Gastroesophageal sphincter (tissue), 4 donors: ENCODE results near the gene ITPKB. TPM values are rescaled to one million over a fixed set of nuclear protein-coding genes. Genes with fewer than 3 reads are reported as not detected.

Experiments used
- ATAC-seq: fragments of 150-250 bp; one replicate; pipeline ENCODE4 v1.9.1; 2016; ENCODE audit warnings: mild to moderate bottlenecking, moderate library complexity
- H3K27ac ChIP-seq, 4 donors: fragments of 200-600 bp; sonication (generic) in 3 of 4; 1 replicate in 3 of 4; 2 replicates in 1 of 4; pipeline ENCODE4 v1.5.1; 2016 to 2019
- H3K27me3 ChIP-seq: fragments of 200-600 bp; sonication (generic); one replicate; pipeline ENCODE4 v1.5.1; 2019
- H3K36me3 ChIP-seq, 2 donors: fragments of 200-600 bp; sonication (generic); one replicate each; pipeline ENCODE4 v1.5.1; 2019; ENCODE audit warnings: control low read depth in 1 of 2
- H3K4me1 ChIP-seq, 3 donors: fragments of 200-600 bp; sonication (generic); 1 replicate in 2 of 3; 2 replicates in 1 of 3; pipeline ENCODE4 v1.5.1; 2016 to 2019; ENCODE audit warnings: control low read depth in 2 of 3
- H3K4me3 ChIP-seq, 2 donors: fragments of 200-600 bp; sonication (generic); one replicate each; pipeline ENCODE4 v1.5.1; 2019; ENCODE audit warnings: mild to moderate bottlenecking in 1 of 2, moderate library complexity in 1 of 2
- H3K9me3 ChIP-seq, 3 donors: fragments of 200-600 bp; sonication (generic); one replicate each; pipeline ENCODE4 v1.5.1; 2017 to 2019; ENCODE audit warnings: control low read depth in 2 of 3
- CTCF ChIP-seq, 4 experiments: fragments of 200-600 bp in 2 of 4; fragments of 450-650 bp in 2 of 4; sonication (generic) in 1 of 4; IDR thresholded peaks; one replicate each; pipeline ENCODE4 v1.5.1; 2017 to 2019; ENCODE audit warnings: antibody characterized with exemption in 4 of 4, mild to moderate bottlenecking in 2 of 4, moderate library complexity in 2 of 4
- EP300 ChIP-seq: sonication (generic); formaldehyde crosslinking; IDR thresholded peaks from one replicate; pipeline ENCODE4 v1.6.1; 2017; ENCODE audit warnings: antibody characterized with exemption, mild to moderate bottlenecking
- POLR2A ChIP-seq, 2 donors: fragments of 450-650 bp; IDR thresholded peaks; one replicate each; pipeline ENCODE4 v1.6.1; 2017; ENCODE audit warnings: antibody characterized with exemption in 2 of 2, mild to moderate bottlenecking in 2 of 2, moderate library complexity in 1 of 2
- POLR2AphosphoS5 ChIP-seq: sonication (generic); formaldehyde crosslinking; IDR thresholded peaks from one replicate; pipeline ENCODE4 v1.6.1; 2017; ENCODE audit warnings: antibody characterized with exemption
- WGBS, 2 donors: methylation state at CpG; one replicate each; pipeline ENCODE4 v1.1.5; 2018; ENCODE audit warnings: low coverage in 1 of 2; 5-methylcytosine and 5-hydroxymethylcytosine counted together
- small RNA-seq, 4 donors: library from RNA; depleted of rRNA; stranded (forward); fragments of <200 nt; gene quantifications; one replicate each; pipeline ENCODE3, GENCODE V24; 2016
- total RNA-seq, 4 donors: library from RNA; depleted of rRNA; stranded (reverse); fragments of >200 nt; gene quantifications; one replicate each; pipeline ENCODE4 v1.1.0, GENCODE V29; 2016

Gene ITPKB
- total RNA-seq, 4 donors from 2014 or later = 75.0 to 184 (median 94.2) TPM

DNA sequence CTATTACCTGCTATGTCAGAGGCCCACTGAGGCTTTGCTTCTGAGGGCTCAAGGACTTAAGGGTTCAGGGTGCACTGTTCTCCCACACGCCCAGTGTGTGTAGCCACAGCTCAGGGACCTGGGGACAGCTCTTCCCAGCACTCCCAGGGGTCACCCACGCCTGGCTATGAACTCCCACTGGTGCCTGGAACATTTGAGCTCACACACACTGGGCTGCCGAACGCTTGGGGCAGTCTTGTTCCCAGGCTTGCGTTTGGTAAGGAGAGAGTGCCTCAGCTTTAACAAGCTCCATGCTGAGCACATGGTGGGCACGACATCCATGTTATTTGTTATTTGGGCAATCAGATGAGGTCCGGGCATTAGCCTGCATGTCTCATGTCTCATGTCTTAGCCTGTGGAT is 153.0 kb downstream of the ITPKB start:
- TF ChIP-seq CTCF (IDR thresholded peaks at IDR 0.05) (no peak), POLR2AphosphoS5 (no peak), EP300 (no peak), POLR2A (IDR thresholded peaks at IDR 0.05) (no peak)
- WGBS, 2 donors = 83% methylated on average over 1 of the region's 7 CpGs; no CpG with 5 or more reads in 1 of the 2 donors

GRCh38 chr1:226584164-226584563 is 154.9 kb downstream of the ITPKB start:
- Histone ChIP-seq H3K4me3 (no peak overlapping the region), H3K4me1 (peaks cover 0 to 7% (median 0%) of the 10 kb centered on the region in 3 donors), H3K27me3 (no peaks in the 10 kb centered on the region), H3K27ac (no peak overlapping the region), H3K9me3 (no peaks in the 10 kb centered on the region), H3K36me3 (no peaks in the 10 kb centered on the region)
- no peak for TF ChIP-seq POLR2A (IDR thresholded peaks at IDR 0.05)
- no peak for TF ChIP-seq POLR2AphosphoS5
- WGBS, 2 donors = 80% methylated on average over 1 of the region's 3 CpGs; no CpG with 5 or more reads in 1 of the 2 donors
- ATAC-seq = no peak

More for the DNA sequence above, 153.0 kb downstream of the ITPKB start:
- no peaks in the 10 kb centered on the region for H3K9me3 ChIP-seq
- no peak overlapping the region for H3K4me3 ChIP-seq
- H3K27me3 ChIP-seq = no peaks in the 10 kb centered on the region
- no peak overlapping the region for H3K27ac ChIP-seq
- H3K4me1 ChIP-seq = peaks cover 0 to 15% (median 0%) of the 10 kb centered on the region in 3 donors
- ATAC-seq = no peak
- H3K36me3 ChIP-seq = no peaks in the 10 kb centered on the region

DNA sequence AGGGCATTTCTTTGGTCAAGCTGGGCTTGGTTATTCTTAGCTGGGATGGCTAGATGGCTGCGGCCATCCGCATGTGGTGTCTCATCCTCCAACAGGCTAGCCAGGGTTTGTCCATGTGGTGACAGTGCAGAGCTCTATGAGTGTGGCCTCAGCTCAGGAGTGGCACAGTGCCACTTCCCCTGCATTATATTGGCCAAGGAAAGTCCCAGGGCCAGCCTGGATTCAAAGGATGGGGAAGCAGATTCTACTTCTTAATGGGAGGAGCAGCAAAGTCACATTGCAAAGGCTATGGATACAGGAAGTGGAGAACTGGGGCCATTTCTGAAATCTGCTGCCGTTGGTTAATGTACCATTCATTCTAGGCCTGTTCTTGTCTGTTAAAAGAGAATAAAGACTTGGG is 156.1 kb downstream of the ITPKB start:
- ATAC-seq = no peak
- no peak overlapping the region for H3K27ac ChIP-seq
- no peaks in the 10 kb centered on the region for H3K9me3 ChIP-seq
- H3K4me3 ChIP-seq = no peak overlapping the region
- no peaks in the 10 kb centered on the region for H3K4me1 ChIP-seq
- no peak for TF ChIP-seq POLR2A (IDR thresholded peaks at IDR 0.05)
- no peak for TF ChIP-seq EP300
- no peak for TF ChIP-seq POLR2AphosphoS5
- no peak for TF ChIP-seq CTCF (IDR thresholded peaks at IDR 0.05)
- 70 to 100% methylated on average over 1 of the region's 3 CpGs for WGBS, 2 donors
- no peaks in the 10 kb centered on the region for H3K36me3 ChIP-seq
- no peaks in the 10 kb centered on the region for H3K27me3 ChIP-seq

Small RNA genes lying within 50 kb of the gene (small RNA-seq; reads per million reads assigned to genes)
- 0 reads per million in 4 donors for gene RPS27P5

Other genes with a start within 250 kb of the ITPKB start
- gene STUM, start 190.5 kb downstream of the ITPKB start, total RNA-seq = 1 to 10 TPM; 2.8 to 9.1 (median 4.5) TPM
- 10 to 100 TPM; 41.4 to 64.4 (median 42.5) TPM for gene PSEN2, start 131.3 kb upstream of the ITPKB start, total RNA-seq
- gene COQ8A, start 201.0 kb upstream of the ITPKB start, total RNA-seq = 10 to 100 TPM; 53.2 to 94.0 (median 80.8) TPM